ENCODE data around the gene NUDCD3. TPM values are rescaled to one million over a fixed set of nuclear protein-coding genes. Genes with fewer than 3 reads are reported as not detected.
"Not testable (repeated sequence)": the region's sequence is repeated elsewhere in the genome, so short reads cannot be mapped to it uniquely, and the experiment has no call there.

The NUDCD3 gene
- total RNA-seq, 1 donor from 2014 or later, result 71.7 TPM

- H3K27me3 ChIP-seq (ENCODE audit: control insufficient read depth, insufficient read depth, low read length), result no peaks in the 10 kb centered on the region
- no peak for TF ChIP-seq CTCF (IDR thresholded peaks at IDR 0.05; ENCODE audit: insufficient read depth, low read length, poor library complexity, severe bottlenecking)
Observed at GRCh38 chr7:44511863-44512468, 21.5 kb upstream of the NUDCD3 start.

DNA sequence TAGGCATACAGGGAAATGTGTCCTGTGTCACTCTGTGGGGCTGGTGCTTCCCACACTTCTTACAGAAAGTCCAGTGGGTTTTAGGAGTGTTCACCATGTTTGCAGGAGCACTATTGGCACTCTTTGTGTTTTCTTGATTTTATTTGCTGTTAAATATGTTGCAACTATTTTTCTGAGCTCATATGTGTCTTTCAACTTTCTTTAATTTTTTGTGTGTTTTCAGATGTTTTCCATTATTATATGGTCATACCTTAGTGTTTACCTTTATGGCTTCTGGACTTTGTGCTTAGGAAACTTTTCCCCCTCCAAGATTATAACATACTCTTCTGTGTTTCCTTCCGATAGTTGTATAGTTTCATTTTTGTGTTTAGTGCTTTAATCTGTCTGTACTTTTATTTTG, 20.8 kb upstream of the NUDCD3 start:
- Histone ChIP-seq H3K27me3 (ENCODE audit: control insufficient read depth, insufficient read depth, low read length) (no peaks in the 10 kb centered on the region), H3K36me3 (ENCODE audit: control insufficient read depth, insufficient read depth, low read length) (no peaks in the 10 kb centered on the region), H3K4me3 (ENCODE audit: low read depth, low read length) (no peak overlapping the region)
- no peak for DNase-seq (ENCODE audit: low read depth)
- TF ChIP-seq CTCF (IDR thresholded peaks at IDR 0.05; ENCODE audit: insufficient read depth, low read length, poor library complexity, severe bottlenecking), result no peak

More at GRCh38 chr7:44511863-44512468, 21.5 kb upstream of the NUDCD3 start:
- no peaks in the 10 kb centered on the region for H3K36me3 ChIP-seq (ENCODE audit: control insufficient read depth, insufficient read depth, low read length)
- no peak overlapping the region for H3K4me3 ChIP-seq (ENCODE audit: low read depth, low read length)
- no peak for DNase-seq (ENCODE audit: low read depth)

- DNase-seq (ENCODE audit: low read depth), result no peak
- H3K27me3 ChIP-seq (ENCODE audit: control insufficient read depth, insufficient read depth, low read length), result no peaks in the 10 kb centered on the region
- no peak overlapping the region for H3K4me3 ChIP-seq (ENCODE audit: low read depth, low read length)
- TF ChIP-seq CTCF (IDR thresholded peaks at IDR 0.05; ENCODE audit: insufficient read depth, low read length, poor library complexity, severe bottlenecking), result no peak
- no peaks in the 10 kb centered on the region for H3K36me3 ChIP-seq (ENCODE audit: control insufficient read depth, insufficient read depth, low read length)
Observed at GRCh38 chr7:44508328-44509030, 18.0 kb upstream of the NUDCD3 start.

DNA sequence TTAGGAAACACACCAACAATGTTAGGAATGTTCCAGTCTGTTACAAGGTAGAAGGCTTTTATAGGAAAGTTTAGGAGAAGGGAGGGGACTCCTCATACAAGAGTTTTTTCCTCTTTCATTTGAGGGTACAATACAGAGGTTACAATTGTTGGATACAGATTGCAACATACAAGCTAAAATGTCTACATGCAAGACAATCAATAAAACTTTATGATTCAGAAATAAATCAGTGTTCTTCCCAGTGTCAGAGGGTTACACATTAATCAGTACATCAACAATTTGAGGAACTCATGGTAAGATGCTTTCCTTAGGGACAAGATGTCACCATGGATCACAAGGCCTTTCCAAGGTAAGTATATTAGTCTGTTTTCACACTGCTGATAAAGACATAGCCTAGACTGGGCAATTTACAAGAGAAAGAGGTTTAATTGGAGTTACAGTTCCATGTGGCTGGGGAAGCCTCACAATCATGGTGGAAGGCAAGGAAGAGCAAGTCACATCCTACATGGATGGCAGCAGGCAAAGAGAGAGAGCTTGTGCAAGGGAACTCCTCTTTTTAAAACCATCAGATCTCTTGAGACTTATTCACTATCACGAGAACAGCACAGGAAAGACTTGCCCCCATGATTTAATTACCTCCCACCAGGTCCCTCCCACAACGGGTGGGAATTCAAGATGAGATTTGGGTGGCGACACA, 16.3 kb upstream of the NUDCD3 start:
- H3K27me3 ChIP-seq (ENCODE audit: control insufficient read depth, insufficient read depth, low read length); DNase-seq (ENCODE audit: low read depth); H3K4me3 ChIP-seq (ENCODE audit: low read depth, low read length); H3K36me3 ChIP-seq (ENCODE audit: control insufficient read depth, insufficient read depth, low read length): not testable (repeated sequence)

GRCh38 chr7:44505595-44505994, 15.1 kb upstream of the NUDCD3 start:
- no peak for DNase-seq (ENCODE audit: low read depth)
- TF ChIP-seq CTCF (IDR thresholded peaks at IDR 0.05; ENCODE audit: insufficient read depth, low read length, poor library complexity, severe bottlenecking), result no peak
- H3K4me3 ChIP-seq (ENCODE audit: low read depth, low read length), result no peak overlapping the region
- H3K36me3 ChIP-seq (ENCODE audit: control insufficient read depth, insufficient read depth, low read length), result no peaks in the 10 kb centered on the region
- H3K27me3 ChIP-seq (ENCODE audit: control insufficient read depth, insufficient read depth, low read length), result no peaks in the 10 kb centered on the region

GRCh38 chr7:44498230-44498954, 7.9 kb upstream of the NUDCD3 start:
- no peak for DNase-seq (ENCODE audit: low read depth)
- H3K4me3 ChIP-seq (ENCODE audit: low read depth, low read length), result no peak overlapping the region
- no peak for TF ChIP-seq CTCF (IDR thresholded peaks at IDR 0.05; ENCODE audit: insufficient read depth, low read length, poor library complexity, severe bottlenecking)
- H3K27me3 ChIP-seq (ENCODE audit: control insufficient read depth, insufficient read depth, low read length), result no peaks in the 10 kb centered on the region
- no peaks in the 10 kb centered on the region for H3K36me3 ChIP-seq (ENCODE audit: control insufficient read depth, insufficient read depth, low read length)
